Measurements from ENCODE around the gene RAB31.
A peak's percentile ranks its signal among the peaks of the same experiment; 100 is the strongest.

Gene RAB31

DNA sequence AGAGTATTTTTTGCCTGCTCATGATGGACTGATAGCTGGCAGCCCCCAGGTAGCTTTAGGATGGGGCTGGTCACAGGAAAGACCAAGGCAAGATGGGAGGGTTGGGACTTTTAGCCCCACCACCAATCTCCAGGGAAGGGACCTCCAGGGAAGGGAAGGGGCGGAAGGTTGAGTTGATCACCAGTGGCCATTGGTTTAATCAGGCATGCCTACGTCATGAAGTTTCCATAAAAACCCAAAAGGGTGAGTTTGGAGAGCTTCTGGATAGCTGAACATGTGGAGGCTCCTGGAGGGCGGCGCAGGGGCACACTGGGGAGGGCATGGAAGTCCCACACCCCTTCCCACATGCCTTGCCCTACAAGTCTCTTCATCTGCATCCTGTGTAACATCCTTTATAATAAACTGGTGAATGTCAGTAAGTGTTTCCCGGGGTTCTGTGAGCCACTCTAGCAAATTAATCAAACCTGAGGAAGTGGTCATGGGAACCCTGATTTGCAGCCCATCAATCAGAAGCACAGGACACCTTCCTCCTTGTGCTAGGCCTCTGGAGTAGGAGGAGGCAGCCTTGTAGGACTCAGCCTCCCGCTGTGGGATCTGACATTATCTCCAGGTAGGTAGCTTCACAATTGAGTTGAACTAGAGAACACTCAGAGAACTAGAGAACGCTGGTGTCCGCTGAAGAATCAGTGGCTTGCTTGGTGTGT, 30.3 kb downstream of the RAB31 start:
- H3K27me3 ChIP-seq (ENCODE audit: insufficient read depth, poor library complexity, severe bottlenecking) = no peaks in the 10 kb centered on the region
- TF ChIP-seq, protein P1, sequence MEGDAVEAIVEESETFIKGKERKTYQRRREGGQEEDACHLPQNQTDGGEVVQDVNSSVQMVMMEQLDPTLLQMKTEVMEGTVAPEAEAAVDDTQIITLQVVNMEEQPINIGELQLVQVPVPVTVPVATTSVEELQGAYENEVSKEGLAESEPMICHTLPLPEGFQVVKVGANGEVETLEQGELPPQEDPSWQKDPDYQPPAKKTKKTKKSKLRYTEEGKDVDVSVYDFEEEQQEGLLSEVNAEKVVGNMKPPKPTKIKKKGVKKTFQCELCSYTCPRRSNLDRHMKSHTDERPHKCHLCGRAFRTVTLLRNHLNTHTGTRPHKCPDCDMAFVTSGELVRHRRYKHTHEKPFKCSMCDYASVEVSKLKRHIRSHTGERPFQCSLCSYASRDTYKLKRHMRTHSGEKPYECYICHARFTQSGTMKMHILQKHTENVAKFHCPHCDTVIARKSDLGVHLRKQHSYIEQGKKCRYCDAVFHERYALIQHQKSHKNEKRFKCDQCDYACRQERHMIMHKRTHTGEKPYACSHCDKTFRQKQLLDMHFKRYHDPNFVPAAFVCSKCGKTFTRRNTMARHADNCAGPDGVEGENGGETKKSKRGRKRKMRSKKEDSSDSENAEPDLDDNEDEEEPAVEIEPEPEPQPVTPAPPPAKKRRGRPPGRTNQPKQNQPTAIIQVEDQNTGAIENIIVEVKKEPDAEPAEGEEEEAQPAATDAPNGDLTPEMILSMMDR (IDR thresholded peaks at IDR 0.05; ENCODE audit: poor library complexity, severe bottlenecking) = no peak
- no peaks in the 10 kb centered on the region for H3K36me3 ChIP-seq (ENCODE audit: low read depth)
- ATAC-seq (ENCODE audit: low read depth) (no peak), DNase-seq (ENCODE audit: low spot score) (no peak)
- no peak overlapping the region for H3K27ac ChIP-seq (ENCODE audit: poor library complexity, severe bottlenecking)
- H3K4me1 ChIP-seq (ENCODE audit: insufficient read depth, poor library complexity, severe bottlenecking) = peaks cover 45% of the 10 kb centered on the region
- H3K9me3 ChIP-seq (ENCODE audit: severe bottlenecking) = no peaks in the 10 kb centered on the region
- H3K4me3 ChIP-seq (ENCODE audit: severe bottlenecking) = no peak overlapping the region

DNA sequence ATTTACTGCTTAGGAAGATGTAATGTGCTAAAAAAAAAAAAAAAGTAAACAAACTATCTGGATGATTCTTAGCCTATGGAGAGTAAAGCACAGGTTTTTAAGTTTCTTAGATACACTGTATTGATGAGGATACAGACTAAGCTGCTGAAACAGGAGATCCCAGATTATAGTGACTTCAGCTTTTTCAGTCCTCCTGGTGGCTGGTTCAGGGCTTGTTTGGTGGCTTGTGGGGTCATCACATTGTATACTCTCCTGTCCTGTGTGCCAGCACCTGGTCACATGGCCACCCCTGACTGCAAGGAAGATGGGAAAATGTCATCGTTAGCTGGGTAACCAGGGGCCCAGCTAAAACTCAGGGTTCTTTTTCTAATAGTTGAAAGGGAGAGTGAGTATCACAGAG, 31.4 kb downstream of the RAB31 start:
- Histone ChIP-seq H3K9me3 (ENCODE audit: severe bottlenecking) (no peaks in the 10 kb centered on the region), H3K27ac (ENCODE audit: poor library complexity, severe bottlenecking) (peak overlapping the region; percentile 14), H3K27me3 (ENCODE audit: insufficient read depth, poor library complexity, severe bottlenecking) (no peaks in the 10 kb centered on the region), H3K36me3 (ENCODE audit: low read depth) (peaks cover 3% of the 10 kb centered on the region; the same call in 1 of the 2 replicates), H3K4me3 (ENCODE audit: severe bottlenecking) (no peak overlapping the region), H3K4me1 (ENCODE audit: insufficient read depth, poor library complexity, severe bottlenecking) (peaks cover 48% of the 10 kb centered on the region)
- TF ChIP-seq, protein P1 (IDR thresholded peaks at IDR 0.05; ENCODE audit: poor library complexity, severe bottlenecking) = no peak
- ATAC-seq (ENCODE audit: low read depth) = no peak
- DNase-seq (ENCODE audit: low spot score) = no peak

DNA sequence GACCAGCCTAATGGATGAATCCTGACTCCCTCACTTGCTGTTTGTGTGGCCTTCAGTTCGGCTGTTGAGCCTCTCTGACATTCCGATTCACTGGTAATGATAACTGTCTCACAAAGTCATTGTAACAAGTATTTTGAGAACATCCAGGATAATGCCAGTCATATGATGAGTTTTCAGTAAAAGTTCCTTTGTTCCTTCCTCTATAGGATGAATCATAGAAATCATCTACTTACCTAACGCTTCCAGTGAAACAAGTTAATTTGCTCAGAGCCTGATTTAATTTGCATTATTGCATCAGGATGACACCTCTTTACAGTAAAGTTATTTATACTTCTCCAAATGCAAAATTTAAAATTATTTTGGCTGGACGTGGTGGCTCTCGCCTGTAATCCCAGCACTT, 32.0 kb downstream of the RAB31 start:
- Histone ChIP-seq H3K9me3 (ENCODE audit: severe bottlenecking) (no peaks in the 10 kb centered on the region), H3K27me3 (ENCODE audit: insufficient read depth, poor library complexity, severe bottlenecking) (no peaks in the 10 kb centered on the region), H3K4me3 (ENCODE audit: severe bottlenecking) (no peak overlapping the region), H3K27ac (ENCODE audit: poor library complexity, severe bottlenecking) (peak overlapping the region; percentile 14), H3K36me3 (ENCODE audit: low read depth) (peaks cover 9% of the 10 kb centered on the region; the same call in 1 of the 2 replicates), H3K4me1 (ENCODE audit: insufficient read depth, poor library complexity, severe bottlenecking) (peaks cover 48% of the 10 kb centered on the region)
- TF ChIP-seq, protein P1 (IDR thresholded peaks at IDR 0.05; ENCODE audit: poor library complexity, severe bottlenecking) = no peak
- DNase-seq (ENCODE audit: low spot score) = no peak
- no peak for ATAC-seq (ENCODE audit: low read depth)

DNA sequence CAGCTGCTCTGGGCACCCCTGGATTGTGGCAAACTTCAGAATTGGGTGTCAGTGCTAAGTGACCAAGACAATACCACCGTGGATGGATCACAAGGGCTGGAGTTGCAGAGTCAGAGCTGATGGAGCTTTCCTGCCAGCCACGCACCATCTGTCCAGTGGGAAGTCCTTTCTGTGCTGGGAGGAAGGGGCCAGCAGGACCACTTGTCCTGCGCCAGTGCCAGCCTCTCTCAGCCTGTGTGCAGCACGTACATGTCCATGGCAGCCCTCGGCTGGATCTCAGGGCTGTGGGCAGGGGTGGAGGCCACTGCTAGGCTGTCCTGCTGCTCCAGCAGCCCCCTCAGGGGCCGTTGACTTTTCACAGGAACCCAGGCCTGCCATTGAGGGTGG, 33.3 kb downstream of the RAB31 start:
- DNase-seq (ENCODE audit: low spot score) (no peak), ATAC-seq (ENCODE audit: low read depth) (no peak)
- TF ChIP-seq, protein P1 (IDR thresholded peaks at IDR 0.05; ENCODE audit: poor library complexity, severe bottlenecking) = no peak
- Histone ChIP-seq H3K27ac (ENCODE audit: poor library complexity, severe bottlenecking) (peak overlapping the region; percentile 90), H3K4me3 (ENCODE audit: severe bottlenecking) (no peak overlapping the region), H3K36me3 (ENCODE audit: low read depth) (peaks cover 9% of the 10 kb centered on the region; the same call in 1 of the 2 replicates), H3K4me1 (ENCODE audit: insufficient read depth, poor library complexity, severe bottlenecking) (peaks cover 48% of the 10 kb centered on the region), H3K9me3 (ENCODE audit: severe bottlenecking) (no peaks in the 10 kb centered on the region), H3K27me3 (ENCODE audit: insufficient read depth, poor library complexity, severe bottlenecking) (no peaks in the 10 kb centered on the region)

Data from RWPE2 (cell line).